NCI-H82 treated with DMSO at 0.1 percent for 48 hours (cell line): Measurements from ENCODE around the gene NDUFAF2.

Source experiments
- DNase-seq: peaks from one replicate; lab custom pipeline; 2025; ENCODE audit not compliant: unreplicated experiment; lab: John Stamatoyannopoulos, UW

Gene NDUFAF2

GRCh38 chr5:61115968-61116367 lies 171.0 kb downstream of the NDUFAF2 start:
- DNase-seq: no peak

- DNase-seq: no peak
Measured at GRCh38 chr5:61119066-61119465, 174.1 kb downstream of the NDUFAF2 start.

GRCh38 chr5:61120534-61120933 lies 175.5 kb downstream of the NDUFAF2 start:
- DNase-seq: no peak

GRCh38 chr5:61123145-61123544 lies 178.1 kb downstream of the NDUFAF2 start:
- DNase-seq: no peak

GRCh38 chr5:61130289-61130688 lies 185.3 kb downstream of the NDUFAF2 start:
- no peak for DNase-seq

- DNase-seq: peak; percentile 20
Measured at GRCh38 chr5:61132559-61132958, 187.6 kb downstream of the NDUFAF2 start.

- DNase-seq: no peak
Measured at GRCh38 chr5:61137835-61138234, 192.8 kb downstream of the NDUFAF2 start.

- no peak for DNase-seq
Measured at GRCh38 chr5:61139094-61139873, 194.3 kb downstream of the NDUFAF2 start.

GRCh38 chr5:61139931-61140330 lies 194.9 kb downstream of the NDUFAF2 start:
- DNase-seq: no peak

GRCh38 chr5:61141801-61142200 lies 196.8 kb downstream of the NDUFAF2 start:
- DNase-seq: no peak

GRCh38 chr5:61142391-61142790 lies 197.4 kb downstream of the NDUFAF2 start:
- DNase-seq: no peak

- DNase-seq: no peak
Measured at GRCh38 chr5:61142811-61143210, 197.8 kb downstream of the NDUFAF2 start.

GRCh38 chr5:61148515-61148914 lies 203.5 kb downstream of the NDUFAF2 start:
- DNase-seq: no peak

- no peak for DNase-seq
Measured at GRCh38 chr5:61151893-61152292, 206.9 kb downstream of the NDUFAF2 start.

- DNase-seq: no peak
Measured at GRCh38 chr5:61159070-61159469, 214.1 kb downstream of the NDUFAF2 start.

- no peak for DNase-seq
Measured at GRCh38 chr5:61159836-61160235, 214.8 kb downstream of the NDUFAF2 start.

GRCh38 chr5:61160497-61160896 lies 215.5 kb downstream of the NDUFAF2 start:
- DNase-seq: no peak

- peak; percentile 48 for DNase-seq
Measured at GRCh38 chr5:61162010-61162831, 217.2 kb downstream of the NDUFAF2 start, which contains the start of gene SMIM15. SMIM15 (minus strand) TSS chr5:61162468; CDS start chr5:61160171, 2,297 bp downstream.

GRCh38 chr5:61162832-61163567 lies 218.0 kb downstream of the NDUFAF2 start:
- DNase-seq: no peak

- DNase-seq: no peak
Measured at GRCh38 chr5:61163905-61164304, 218.9 kb downstream of the NDUFAF2 start.

- no peak for DNase-seq
Measured at GRCh38 chr5:61167382-61167781, 222.4 kb downstream of the NDUFAF2 start.
